Endometrial microvascular endothelial cells (primary cell): ENCODE results near the gene GRM5. TPM values are rescaled to one million over a fixed set of nuclear protein-coding genes. Genes with fewer than 3 reads are reported as not detected.

Experiments
- in situ Hi-C: cut with HindIII; loops from 2 replicates; pipeline ENCODE4 v1.10.0; 2017; ENCODE audit warnings: low sequenced_read_pairs, low pct_unique_long_range_greater_than_20kb; ENCODE audit errors: inconsistent ontology term
- total RNA-seq: library from RNA; depleted of rRNA; stranded (reverse); fragments of >200 nt; gene quantifications from one replicate; pipeline ENCODE4 v1.2.3, GENCODE V29; 2015; ENCODE audit errors: inconsistent ontology term

Gene GRM5
- total RNA-seq, 1 donor from 2014 or later = under 0.01 TPM

- in situ Hi-C loops = no loop called here
These were observed 265.8 kb downstream of the GRM5 start for GRCh38 chr11:88799771-88800500.

DNA sequence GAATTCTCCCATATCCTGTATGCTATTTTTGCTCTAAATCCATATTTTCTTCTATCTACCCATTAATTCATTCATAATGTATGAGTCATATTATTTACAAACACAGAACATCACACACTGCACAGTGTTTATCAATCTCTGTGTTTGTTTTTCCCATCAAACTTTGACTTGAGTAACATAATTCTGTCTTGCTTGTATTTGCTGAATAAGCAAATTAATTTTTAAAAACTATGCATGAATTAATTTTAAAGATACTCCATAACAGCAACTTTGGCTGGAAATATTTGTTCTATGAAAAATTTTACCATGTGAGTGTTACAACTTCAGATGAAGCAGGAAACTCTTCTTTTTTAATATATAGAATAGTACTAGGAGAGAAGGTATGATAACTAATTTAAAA is 275.6 kb downstream of the GRM5 start:
- in situ Hi-C loops = no loop called here

DNA sequence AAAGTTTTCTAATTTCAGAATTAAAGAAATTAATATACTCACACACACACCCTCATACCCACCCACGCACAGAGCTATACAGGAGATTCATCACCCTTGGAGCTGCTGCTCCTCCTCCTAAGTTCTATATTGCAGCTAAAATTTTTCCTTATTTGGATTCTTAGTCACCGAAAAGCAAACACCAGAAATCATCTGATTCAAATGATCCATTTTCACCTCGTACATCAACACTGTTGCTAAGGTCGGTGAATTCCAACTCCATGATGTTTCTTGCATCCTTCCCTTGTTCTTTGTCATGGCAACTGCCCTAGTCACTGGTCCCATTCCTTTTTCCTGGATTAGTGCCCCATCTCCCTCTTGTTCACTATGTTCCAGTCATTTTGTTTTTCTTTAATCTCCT is 286.2 kb downstream of the GRM5 start:
- in situ Hi-C loops = no loop called here

DNA sequence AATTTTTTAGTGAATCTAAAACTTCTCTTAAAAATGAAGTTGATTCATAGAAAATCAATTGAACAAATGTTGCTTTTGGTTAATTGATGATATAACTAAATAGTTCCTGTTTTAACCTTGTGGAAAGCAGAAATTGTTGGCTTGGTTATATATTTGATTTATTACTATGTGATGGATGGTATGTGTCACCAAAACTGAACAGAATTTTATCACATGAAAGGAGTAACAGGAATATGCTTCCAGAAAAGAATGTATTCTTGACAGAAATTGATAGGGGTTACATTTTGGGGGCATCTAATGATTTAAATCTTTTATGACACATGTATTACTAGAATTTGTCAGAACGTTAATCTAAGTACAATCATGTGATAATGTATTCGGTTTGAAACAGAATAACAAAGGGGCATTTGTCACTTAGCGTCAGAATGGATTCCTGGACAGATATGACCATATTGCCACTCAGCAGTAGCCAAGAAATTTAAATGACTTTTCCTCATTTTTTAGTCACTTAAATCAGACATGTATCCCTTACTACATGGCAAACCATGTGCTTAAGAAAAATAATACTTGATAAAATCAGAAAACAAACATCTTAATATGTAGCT is 295.2 kb downstream of the GRM5 start:
- in situ Hi-C loops = no loop called here

GRCh38 chr11:88744140-88744539 is 321.6 kb downstream of the GRM5 start:
- in situ Hi-C loops = no loop called here

DNA sequence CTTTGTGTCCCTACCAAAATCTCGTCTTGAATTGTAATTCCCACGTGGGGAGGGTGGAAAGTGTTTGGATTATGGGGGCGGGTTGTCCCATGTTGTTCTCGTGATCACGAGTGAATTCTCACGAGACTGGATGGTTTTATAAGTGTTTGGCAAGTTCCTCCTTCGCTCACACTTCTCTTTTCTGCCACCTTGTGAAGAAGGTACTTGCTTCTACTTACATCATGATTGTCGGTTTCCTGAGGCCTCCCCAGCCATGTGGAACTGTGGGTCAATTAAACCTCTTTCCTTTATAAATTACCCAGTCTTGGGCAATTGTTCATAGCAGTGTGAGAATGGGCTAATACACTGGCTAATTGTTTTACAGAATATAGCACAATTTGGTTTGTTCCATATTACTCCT is 326.3 kb downstream of the GRM5 start:
- in situ Hi-C loops = no loop called here

DNA sequence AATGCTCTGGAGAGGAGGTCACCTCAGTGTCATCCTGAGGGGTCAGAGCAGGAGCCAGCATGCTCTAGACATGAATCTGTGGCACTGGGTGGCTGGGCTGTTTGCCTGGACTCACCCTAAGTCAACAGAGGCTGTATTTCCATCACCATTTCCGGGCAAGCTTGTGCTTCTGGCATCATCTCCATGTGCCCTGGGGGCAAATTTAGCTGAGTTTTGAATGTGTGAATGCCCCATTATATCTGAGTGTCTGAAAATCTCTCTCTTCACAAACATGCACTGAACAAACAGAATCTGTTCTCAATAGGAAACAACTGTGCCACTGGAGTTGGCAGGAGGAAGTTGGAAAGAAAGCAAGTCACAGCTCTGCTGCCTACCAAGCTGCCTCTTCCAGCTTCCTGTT is 356.2 kb downstream of the GRM5 start:
- in situ Hi-C loops = no loop called here

GRCh38 chr11:88704485-88704884 is 361.3 kb downstream of the GRM5 start:
- in situ Hi-C loops = no loop called here

- in situ Hi-C loops = no loop called here
These were observed 364.0 kb downstream of the GRM5 start for GRCh38 chr11:88701816-88702215.

DNA sequence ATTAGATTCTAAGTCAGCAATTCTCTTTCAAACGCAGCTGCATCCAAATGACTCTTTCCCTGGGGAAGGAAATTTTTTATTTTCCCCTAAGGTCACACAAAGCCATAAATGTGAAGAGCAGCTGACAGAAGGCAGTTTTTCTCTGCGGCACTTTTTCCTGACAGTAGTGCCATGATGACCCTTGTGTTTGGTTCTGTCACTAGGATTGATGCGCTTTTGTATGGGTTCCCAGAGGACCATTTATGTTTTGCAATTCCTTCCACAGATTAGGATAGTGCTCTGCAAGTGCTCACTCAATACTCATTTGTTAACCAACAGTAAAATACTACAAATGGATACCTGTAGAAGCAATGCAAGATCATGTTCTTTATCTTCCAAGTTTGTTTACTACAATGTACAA is 368.6 kb downstream of the GRM5 start:
- in situ Hi-C loops = no loop called here

DNA sequence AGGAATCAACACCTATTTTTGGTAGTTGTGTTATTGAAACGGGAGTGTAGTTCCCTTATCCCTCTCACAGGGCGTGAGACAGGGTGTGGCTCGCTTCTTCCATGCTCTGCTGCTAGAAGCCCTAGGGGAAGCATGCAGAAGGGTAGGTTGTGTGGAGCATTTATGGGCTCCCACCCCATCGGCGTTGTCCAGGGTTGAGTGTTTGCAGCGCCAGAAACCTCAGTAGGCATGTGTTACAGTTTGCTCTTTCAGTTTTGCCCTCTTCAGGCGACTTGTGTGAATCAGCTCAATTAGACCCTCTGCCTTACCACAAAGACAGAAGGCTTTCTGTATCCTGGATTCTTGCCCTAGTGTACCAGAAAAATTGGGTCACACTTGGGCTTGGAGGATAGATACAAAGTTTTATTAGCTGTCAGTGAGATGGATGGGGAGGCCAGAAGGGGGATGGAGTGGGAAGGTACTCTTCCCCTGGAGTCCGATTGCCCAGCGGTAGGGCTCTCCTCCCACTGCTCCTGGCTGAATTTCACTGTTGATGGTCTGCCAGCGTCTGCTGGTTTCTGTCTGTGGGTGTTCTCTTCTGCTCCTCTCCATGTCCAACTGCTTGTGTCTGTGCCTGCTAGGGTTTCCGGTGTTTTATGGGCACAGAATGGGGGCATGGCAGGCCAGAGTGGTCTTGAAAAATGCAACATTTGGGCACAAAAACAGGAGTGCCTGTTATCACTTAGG is 369.9 kb downstream of the GRM5 start:
- in situ Hi-C loops = no loop called here

GRCh38 chr11:88692306-88693086 is 373.3 kb downstream of the GRM5 start:
- in situ Hi-C loops = no loop called here

GRCh38 chr11:88689548-88690240 is 376.1 kb downstream of the GRM5 start:
- in situ Hi-C loops = no loop called here

GRCh38 chr11:88683024-88683423 is 382.8 kb downstream of the GRM5 start:
- in situ Hi-C loops = no loop called here

GRCh38 chr11:88680806-88681205 is 385.0 kb downstream of the GRM5 start:
- in situ Hi-C loops = no loop called here

DNA sequence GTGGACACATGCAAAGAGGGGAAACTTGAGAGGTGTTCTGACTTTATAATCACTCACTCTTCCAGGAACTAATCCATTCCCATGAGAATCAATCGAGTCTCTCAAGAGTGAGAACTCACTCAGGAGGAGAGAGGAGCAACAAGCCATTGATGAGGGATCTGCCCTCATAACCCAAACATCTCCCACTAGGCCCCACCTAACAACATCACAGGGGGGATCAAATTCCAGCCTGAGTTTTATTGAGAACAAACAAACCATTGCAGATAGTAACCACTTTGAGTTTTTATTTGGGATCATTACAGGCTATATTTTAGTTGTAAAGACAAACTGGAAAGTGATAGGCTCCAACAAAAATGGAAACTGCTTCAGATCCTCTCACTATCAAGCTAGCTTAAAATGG is 399.4 kb downstream of the GRM5 start:
- in situ Hi-C loops = no loop called here

DNA sequence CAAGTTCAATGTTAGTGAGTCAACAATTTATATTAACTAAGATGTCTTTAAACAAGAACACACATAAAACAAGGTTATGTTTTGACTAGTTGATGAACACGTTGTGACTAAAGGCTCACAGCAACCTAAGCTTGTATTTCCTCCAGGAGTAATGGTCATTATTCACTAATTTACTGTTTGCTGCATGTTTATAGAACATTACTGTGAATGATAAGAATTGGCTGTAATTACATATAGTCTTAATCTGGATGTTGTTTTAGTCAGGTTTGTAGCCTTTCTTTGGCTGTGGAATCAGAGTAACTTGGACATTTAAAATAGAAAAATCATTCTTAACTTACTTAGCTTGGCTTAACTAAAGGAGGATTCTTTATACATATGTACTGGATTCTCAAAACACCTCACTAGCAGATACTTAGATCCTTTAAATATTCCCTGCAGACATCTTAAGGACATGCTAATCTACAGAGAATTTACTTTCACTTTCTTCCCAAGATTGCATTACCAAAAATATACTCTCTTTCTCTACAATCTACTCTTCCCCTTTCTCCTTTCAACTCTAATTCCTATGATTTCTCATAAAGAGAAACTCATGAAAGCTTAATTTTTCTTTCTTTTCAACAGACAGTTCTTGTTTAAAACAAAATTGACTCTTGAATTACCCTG is 408.6 kb downstream of the GRM5 start:
- in situ Hi-C loops = no loop called here

GRCh38 chr11:88656283-88656682 is 409.5 kb downstream of the GRM5 start:
- in situ Hi-C loops = no loop called here
